H9 (cell line): ENCODE results near the gene FOXO1. TPM values are rescaled to one million over a fixed set of nuclear protein-coding genes. Genes with fewer than 3 reads are reported as not detected.

Source experiments
- DNase-seq: peaks from one replicate; pipeline ENCODE4 v3.0.0-alpha.2; 2017
- H2AFZ ChIP-seq: one replicate; pipeline ENCODE4 v1.6.1; 2013; ENCODE audit warnings: mild to moderate bottlenecking, low read length, control low read depth, moderate library complexity
- H2AK5ac ChIP-seq: 2 replicates; pipeline ENCODE4 v1.6.1; 2013; ENCODE audit warnings: low read length, control low read depth, mixed read lengths; ENCODE audit not compliant: insufficient read length
- H2BK120ac ChIP-seq: one replicate; pipeline ENCODE4 v1.6.1; 2013; ENCODE audit warnings: low read depth, mild to moderate bottlenecking, low read length, control low read depth, inconsistent platforms; ENCODE audit not compliant: poor library complexity, severe bottlenecking
- H2BK12ac ChIP-seq: 2 replicates; pipeline ENCODE4 v1.6.1; 2013; ENCODE audit warnings: low read length, control low read depth, mixed read lengths, low read depth; ENCODE audit not compliant: insufficient read length
- H2BK15ac ChIP-seq: 2 replicates; pipeline ENCODE4 v1.6.1; 2013; ENCODE audit warnings: low read depth, low read length, control low read depth
- H2BK20ac ChIP-seq: one replicate; pipeline ENCODE4 v1.6.1; 2013; ENCODE audit warnings: low read depth, mild to moderate bottlenecking, low read length, control low read depth, inconsistent platforms; ENCODE audit not compliant: poor library complexity, severe bottlenecking
- H2BK5ac ChIP-seq: 2 replicates; pipeline ENCODE4 v1.6.1; 2013; ENCODE audit warnings: low read length, control low read depth, mixed read lengths; ENCODE audit not compliant: insufficient read length
- H3K14ac ChIP-seq: 2 replicates; pipeline ENCODE4 v1.6.1; 2013; ENCODE audit warnings: low read length, control low read depth; ENCODE audit not compliant: insufficient read depth
- H3K18ac ChIP-seq: 2 replicates; pipeline ENCODE4 v1.6.1; 2013; ENCODE audit warnings: low read depth, mild to moderate bottlenecking, mixed read lengths, low read length, control low read depth; ENCODE audit not compliant: insufficient read length
- H3K23ac ChIP-seq: 2 replicates; pipeline ENCODE4 v1.6.1; 2013; ENCODE audit warnings: low read length, control low read depth, mixed read lengths, low read depth; ENCODE audit not compliant: insufficient read length
- H3K23me2 ChIP-seq: 2 replicates; pipeline ENCODE4 v1.6.1; 2013; ENCODE audit warnings: low read depth, mild to moderate bottlenecking, mixed read lengths, low read length, control low read depth; ENCODE audit not compliant: insufficient read length, poor library complexity, severe bottlenecking
- H3K27ac ChIP-seq: 2 replicates; pipeline ENCODE4 v1.5.1; 2013; ENCODE audit warnings: low read length, control low read depth, mixed read lengths, low read depth; ENCODE audit not compliant: insufficient read length
- H3K27me3 ChIP-seq: 2 replicates; pipeline ENCODE4 v1.6.1; 2013; ENCODE audit warnings: low read length, control low read depth, inconsistent platforms; ENCODE audit not compliant: insufficient read depth
- H3K4ac ChIP-seq: 2 replicates; pipeline ENCODE4 v1.6.1; 2013; ENCODE audit warnings: low read depth, mild to moderate bottlenecking, control low read depth, inconsistent platforms, low read length, moderate library complexity
- H3K4me1 ChIP-seq: 2 replicates; pipeline ENCODE4 v1.6.1; 2013; ENCODE audit warnings: low read length, control low read depth, inconsistent platforms; ENCODE audit not compliant: insufficient read depth
- H3K4me2 ChIP-seq: 2 replicates; pipeline ENCODE4 v1.6.1; 2013; ENCODE audit warnings: low read length, control low read depth, mixed read lengths; ENCODE audit not compliant: insufficient read length, insufficient read depth
- H3K56ac ChIP-seq: 2 replicates; pipeline ENCODE4 v1.6.1; 2013; ENCODE audit warnings: low read depth, mild to moderate bottlenecking, mixed read lengths, low read length, control low read depth; ENCODE audit not compliant: insufficient read length
- H3K79me1 ChIP-seq: 2 replicates; pipeline ENCODE4 v1.6.1; 2013; ENCODE audit warnings: low read depth, mild to moderate bottlenecking, moderate library complexity, low read length, control low read depth, inconsistent platforms; ENCODE audit not compliant: insufficient read depth, poor library complexity, severe bottlenecking
- H3K79me2 ChIP-seq: 2 replicates; pipeline ENCODE4 v1.6.1; 2013; ENCODE audit warnings: low read length, control low read depth, inconsistent platforms; ENCODE audit not compliant: insufficient read depth
- H3K9ac ChIP-seq: 2 replicates; pipeline ENCODE4 v1.6.1; 2013; ENCODE audit warnings: low read length, control low read depth, mixed read lengths; ENCODE audit not compliant: insufficient read length; ENCODE audit errors: extremely low read depth
- H3K9me3 ChIP-seq: one replicate; pipeline ENCODE4 v1.6.1; 2013; ENCODE audit warnings: low read depth, low read length, inconsistent platforms; ENCODE audit not compliant: control insufficient read depth
- H3T11ph ChIP-seq: one replicate; pipeline ENCODE4 v1.6.1; 2013; ENCODE audit warnings: mild to moderate bottlenecking, low read length, control low read depth, inconsistent platforms
- H4K20me1 ChIP-seq: one replicate; pipeline ENCODE4 v1.6.1; 2013; ENCODE audit not compliant: control insufficient read depth, insufficient read length, insufficient read depth
- H4K5ac ChIP-seq: 2 replicates; pipeline ENCODE4 v1.6.1; 2013; ENCODE audit warnings: low read depth, mild to moderate bottlenecking, mixed read lengths, low read length, control low read depth; ENCODE audit not compliant: insufficient read length
- H4K8ac ChIP-seq: replicated peaks from 2 replicates; pipeline ENCODE4 v1.6.1; 2013; ENCODE audit warnings: low read length, control low read depth, mixed read lengths, low read depth; ENCODE audit not compliant: insufficient read length
- H4K91ac ChIP-seq: 2 replicates; pipeline ENCODE4 v1.6.1; 2013; ENCODE audit warnings: low read depth, mild to moderate bottlenecking, moderate library complexity, mixed read lengths, low read length, control low read depth; ENCODE audit not compliant: insufficient read length
- H3K27ac Mint-ChIP-seq, 3 experiments: 2 replicates in 2 of 3; 3 replicates in 1 of 3; pipeline ENCODE4 v1.8.0; 2020 to 2021; ENCODE audit warnings: mixed read lengths in 3 of 3, mild to moderate bottlenecking in 1 of 3, moderate library complexity in 1 of 3
- H3K27me3 Mint-ChIP-seq: 2 replicates; pipeline ENCODE4 v1.8.0; 2021; ENCODE audit warnings: low read depth, mild to moderate bottlenecking, moderate library complexity, mixed read lengths
- H3K36me3 Mint-ChIP-seq, 3 experiments: 2 replicates in 2 of 3; 3 replicates in 1 of 3; pipeline ENCODE4 v1.8.0; 2020 to 2021; ENCODE audit warnings: low read depth in 3 of 3, mixed read lengths in 3 of 3; ENCODE audit not compliant: insufficient read depth in 1 of 3
- H3K4me1 Mint-ChIP-seq, 2 experiments: 2 replicates each; pipeline ENCODE4 v1.8.0; 2020; ENCODE audit warnings: mixed read lengths in 2 of 2
- H3K4me3 Mint-ChIP-seq, 2 experiments: 2 replicates in 1 of 2; 3 replicates in 1 of 2; pipeline ENCODE4 v1.8.0; 2020 to 2021; ENCODE audit warnings: mild to moderate bottlenecking in 2 of 2, mixed read lengths in 2 of 2, moderate library complexity in 1 of 2
- H3K9me3 Mint-ChIP-seq, 2 experiments: 2 replicates in 1 of 2; 3 replicates in 1 of 2; pipeline ENCODE4 v1.8.0; 2020; ENCODE audit warnings: mild to moderate bottlenecking in 2 of 2, mixed read lengths in 2 of 2, moderate library complexity in 1 of 2
- WGBS: extraction: QIAGEN DNeasy Blood & Tissue Kit; methylation state at CpG from one replicate; pipeline ENCODE4 v1.1.7; 2013; ENCODE audit warnings: missing lambda C conversion rate, low lambda C conversion rate, mixed read lengths; ENCODE audit not compliant: insufficient read length; ENCODE audit errors: extremely low coverage; 5-methylcytosine and 5-hydroxymethylcytosine counted together
- total RNA-seq: library from RNA; stranded (reverse); gene quantifications from 2 replicates; pipeline ENCODE4 v1.2.1, GENCODE V29; 2021
- TF ChIP-seq, protein P1 (sequence below): fragments of 200-600 bp; sonication (generic); conservative IDR thresholded peaks from 3 replicates; pipeline ENCODE4 v1.8.0; 2021; ENCODE audit warnings: antibody characterized with exemption, mild to moderate bottlenecking

The FOXO1 gene
- total RNA-seq, 1 experiment from 2014 or later = 44.6 TPM

DNA sequence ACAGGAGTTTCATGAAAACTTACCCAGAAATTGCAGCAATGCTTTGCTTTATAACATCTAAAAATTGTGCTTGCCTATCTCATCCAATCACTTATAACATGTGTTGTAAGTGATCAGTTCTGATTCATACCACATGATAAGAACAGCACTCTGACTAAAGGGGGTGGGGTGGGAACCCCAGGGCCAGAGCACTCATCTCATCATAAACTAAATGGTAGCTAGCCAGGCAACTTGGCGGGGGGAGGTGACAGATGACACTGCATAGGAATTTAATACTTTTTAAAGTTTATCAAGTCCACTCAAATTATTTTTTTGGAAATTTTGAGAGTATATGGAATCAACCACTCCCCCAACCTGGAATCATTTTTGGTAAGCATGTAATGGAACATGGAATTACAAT lies 42.1 kb downstream of the FOXO1 start:
- Histone ChIP-seq H3K56ac (no peak overlapping the region), H3K23ac (no peak overlapping the region), H3T11ph (no peak overlapping the region), H3K79me2 (peaks cover 49% of the 10 kb centered on the region; the same call in 1 of the 2 replicates), H2AFZ (no peak overlapping the region), H4K5ac (no peak overlapping the region), H2BK20ac (no peak overlapping the region), H2BK5ac (no peak overlapping the region), H3K4me1 (peaks cover 11% of the 10 kb centered on the region; the same call in 1 of the 2 replicates), H3K4me2 (no peak overlapping the region), H2BK12ac (no peak overlapping the region), H3K27me3 (no peaks in the 10 kb centered on the region), H3K79me1 (peaks cover 18% of the 10 kb centered on the region), H4K20me1 (no peaks in the 10 kb centered on the region), H3K27ac (no peak overlapping the region), H3K23me2 (no peaks in the 10 kb centered on the region), H4K8ac (no peak overlapping the region), H4K91ac (no peak overlapping the region), H3K9me3 (no peaks in the 10 kb centered on the region), H3K14ac (no peak overlapping the region), H2AK5ac (no peak overlapping the region), H2BK15ac (no peak overlapping the region), H3K4ac (no peak overlapping the region), H3K18ac (no peak overlapping the region), H2BK120ac (no peak overlapping the region), H3K9ac (no peak overlapping the region)
- 0 out of 5 replicates have a peak overlapping the region, but pooled peaks of 1 of the 2 experiments have one; percentile 19 for H3K4me3 Mint-ChIP-seq
- H3K4me1 Mint-ChIP-seq = peaks cover 58 to 65% of the 10 kb centered on the region in 2 experiments
- H3K27me3 Mint-ChIP-seq = no peaks in the 10 kb centered on the region
- H3K27ac Mint-ChIP-seq = peak overlapping the region in 1 of 3 experiments; percentile 76; a peak in 1 of 7 replicates
- TF ChIP-seq, protein P1, sequence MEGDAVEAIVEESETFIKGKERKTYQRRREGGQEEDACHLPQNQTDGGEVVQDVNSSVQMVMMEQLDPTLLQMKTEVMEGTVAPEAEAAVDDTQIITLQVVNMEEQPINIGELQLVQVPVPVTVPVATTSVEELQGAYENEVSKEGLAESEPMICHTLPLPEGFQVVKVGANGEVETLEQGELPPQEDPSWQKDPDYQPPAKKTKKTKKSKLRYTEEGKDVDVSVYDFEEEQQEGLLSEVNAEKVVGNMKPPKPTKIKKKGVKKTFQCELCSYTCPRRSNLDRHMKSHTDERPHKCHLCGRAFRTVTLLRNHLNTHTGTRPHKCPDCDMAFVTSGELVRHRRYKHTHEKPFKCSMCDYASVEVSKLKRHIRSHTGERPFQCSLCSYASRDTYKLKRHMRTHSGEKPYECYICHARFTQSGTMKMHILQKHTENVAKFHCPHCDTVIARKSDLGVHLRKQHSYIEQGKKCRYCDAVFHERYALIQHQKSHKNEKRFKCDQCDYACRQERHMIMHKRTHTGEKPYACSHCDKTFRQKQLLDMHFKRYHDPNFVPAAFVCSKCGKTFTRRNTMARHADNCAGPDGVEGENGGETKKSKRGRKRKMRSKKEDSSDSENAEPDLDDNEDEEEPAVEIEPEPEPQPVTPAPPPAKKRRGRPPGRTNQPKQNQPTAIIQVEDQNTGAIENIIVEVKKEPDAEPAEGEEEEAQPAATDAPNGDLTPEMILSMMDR = no peak
- WGBS = no CpG with 5 or more reads among the region's 1 CpG
- no peak for DNase-seq
- H3K9me3 Mint-ChIP-seq = no peaks in the 10 kb centered on the region
- H3K36me3 Mint-ChIP-seq = peaks cover 0 to 14% (median 8%) of the 10 kb centered on the region in 3 experiments; a peak in 5 of 7 replicates
